HG03378 (cell line): ENCODE data around the gene YWHAQ.
"Not testable (repeated sequence)": the region's sequence is repeated elsewhere in the genome, so short reads cannot be mapped to it uniquely, and the experiment has no call there.

Experiments used
- ATAC-seq: cut with Tn5 transposase; IDR thresholded peaks from one replicate; pipeline ENCODE4 v1.9.1; 2021; ENCODE audit warnings: mild to moderate bottlenecking, moderate library complexity; ENCODE audit not compliant: unreplicated experiment

Gene YWHAQ

GRCh38 chr2:9595256-9595655 is 35.5 kb downstream of the YWHAQ start:
- not testable (repeated sequence) for ATAC-seq

GRCh38 chr2:9594366-9595054 is 36.3 kb downstream of the YWHAQ start:
- ATAC-seq, result no peak

- ATAC-seq, result no peak
These were observed 36.9 kb downstream of the YWHAQ start for GRCh38 chr2:9593925-9594324.

- ATAC-seq, result no peak
These were observed 38.1 kb downstream of the YWHAQ start for GRCh38 chr2:9592699-9593098.

GRCh38 chr2:9590641-9591040 is 40.2 kb downstream of the YWHAQ start:
- ATAC-seq, result no peak

GRCh38 chr2:9586465-9586864 is 44.3 kb downstream of the YWHAQ start:
- ATAC-seq, result no peak

GRCh38 chr2:9585486-9585885 is 45.3 kb downstream of the YWHAQ start:
- ATAC-seq, result no peak

- not testable (repeated sequence) for ATAC-seq
These were observed 45.9 kb downstream of the YWHAQ start for GRCh38 chr2:9584902-9585301.

GRCh38 chr2:9582624-9583023 is 48.2 kb downstream of the YWHAQ start:
- ATAC-seq, result no peak

- no peak for ATAC-seq
These were observed 52.1 kb downstream of the YWHAQ start for GRCh38 chr2:9578467-9579235.

GRCh38 chr2:9574331-9574730 is 56.5 kb downstream of the YWHAQ start:
- ATAC-seq, result no peak

GRCh38 chr2:9573840-9574239 is 57.0 kb downstream of the YWHAQ start:
- ATAC-seq, result no peak

- no peak for ATAC-seq
These were observed 57.6 kb downstream of the YWHAQ start for GRCh38 chr2:9573013-9573720.

GRCh38 chr2:9570182-9571060 is 60.4 kb downstream of the YWHAQ start:
- no peak for ATAC-seq

GRCh38 chr2:9565436-9566153 is 65.2 kb downstream of the YWHAQ start:
- ATAC-seq, result no peak

- ATAC-seq, result no peak
These were observed 70.2 kb downstream of the YWHAQ start for GRCh38 chr2:9560628-9561027.

GRCh38 chr2:9558948-9559381 is 71.8 kb downstream of the YWHAQ start:
- no peak for ATAC-seq

- peak; percentile 28 for ATAC-seq
These were observed 74.6 kb downstream of the YWHAQ start for GRCh38 chr2:9556121-9556743.

- peak; percentile 76 for ATAC-seq
These were observed 75.3 kb downstream of the YWHAQ start, which contains the start of gene ADAM17 for GRCh38 chr2:9555297-9556120. Gene ADAM17, minus strand, starts transcription at chr2:9555830. Its CDS starts 225 bp downstream, at chr2:9555605.
